Measurements from ENCODE around the gene GNMT. TPM values are rescaled to one million over a fixed set of nuclear protein-coding genes. Genes with fewer than 3 reads are reported as not detected.

Gene GNMT
- total and polyA plus RNA-seq, 2 of the 8 experiments (the other 6 are each of a cell fraction or from before 2014, with no cell fraction given): 1.8 to 3.4 TPM

- TF ChIP-seq RBBP5 (IDR thresholded peaks at IDR 0.05; ENCODE audit: borderline replicate concordance, low read depth, low read length) (no peak), POLR2AphosphoS5 (IDR thresholded peaks at IDR 0.05; ENCODE audit: low read depth, low read length) (no peak), SIRT6 (IDR thresholded peaks at IDR 0.05; ENCODE audit: low read length) (no peak), TCF12 (IDR thresholded peaks at IDR 0.05; ENCODE audit: low read depth, low read length) (no peak)
These were observed 22.8 kb upstream of the GNMT start (continued) for GRCh38 chr6:42937548-42938427.

Data from H1 (cell line).